AG04449 (cell line): ENCODE data around the gene GALK1.

Experiments
- CTCF ChIA-PET: fragments of 350-600 bp; formaldehyde crosslinking; extraction: SDS; loops from one replicate; lab custom pipeline; 2021; ENCODE audit warnings: antibody characterized with exemption; lab: Yijun Ruan, JAX
- POLR2A ChIA-PET: fragments of 400-600, 350-600 bp; formaldehyde crosslinking; extraction: SDS; loops from one replicate; lab custom pipeline; 2020; ENCODE audit warnings: antibody characterized with exemption, inconsistent platforms; lab: Yijun Ruan, JAX
- DNase-seq: peaks from one replicate; pipeline ENCODE4 v3.0.0-alpha.2; 2010; ENCODE audit warnings: low read depth, low spot score
- H3K4me3 ChIP-seq: 2 replicates; pipeline ENCODE4 v1.5.1; 2011; ENCODE audit warnings: low read depth, mild to moderate bottlenecking, control low read depth, low read length
- TF ChIP-seq, protein P1 (sequence below): IDR thresholded peaks from one replicate; pipeline ENCODE4 v1.5.1; 2011; ENCODE audit warnings: mild to moderate bottlenecking, moderate library complexity, low read length, control low read depth, inconsistent platforms; ENCODE audit not compliant: insufficient read depth; ENCODE audit errors: missing control alignments

The GALK1 gene

DNA sequence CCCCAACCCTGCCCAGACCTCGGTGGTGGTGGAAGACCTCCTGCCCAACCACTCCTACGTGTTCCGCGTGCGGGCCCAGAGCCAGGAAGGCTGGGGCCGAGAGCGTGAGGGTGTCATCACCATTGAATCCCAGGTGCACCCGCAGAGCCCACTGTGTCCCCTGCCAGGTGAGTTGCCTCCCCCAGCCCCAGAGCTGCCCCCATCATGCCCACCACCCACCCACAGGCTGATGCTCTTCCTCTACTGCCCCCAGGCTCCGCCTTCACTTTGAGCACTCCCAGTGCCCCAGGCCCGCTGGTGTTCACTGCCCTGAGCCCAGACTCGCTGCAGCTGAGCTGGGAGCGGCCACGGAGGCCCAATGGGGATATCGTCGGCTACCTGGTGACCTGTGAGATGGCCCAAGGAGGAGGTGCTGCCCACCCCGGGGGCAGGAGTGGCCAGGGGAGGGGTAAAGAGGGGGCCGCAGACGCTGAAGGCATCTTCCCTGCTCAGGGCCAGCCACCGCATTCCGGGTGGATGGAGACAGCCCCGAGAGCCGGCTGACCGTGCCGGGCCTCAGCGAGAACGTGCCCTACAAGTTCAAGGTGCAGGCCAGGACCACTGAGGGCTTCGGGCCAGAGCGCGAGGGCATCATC, 8.4 kb downstream of the GALK1 start:
- ChIA-PET CTCF (interaction anchor here (0.6 to 23.0 kb wide), 3 partner anchors 7 to 124 kb away, joined by 3 to 1427 read pairs (median 99); partner anchors contain the start of gene SMIM5), POLR2A (no interaction called here)

DNA sequence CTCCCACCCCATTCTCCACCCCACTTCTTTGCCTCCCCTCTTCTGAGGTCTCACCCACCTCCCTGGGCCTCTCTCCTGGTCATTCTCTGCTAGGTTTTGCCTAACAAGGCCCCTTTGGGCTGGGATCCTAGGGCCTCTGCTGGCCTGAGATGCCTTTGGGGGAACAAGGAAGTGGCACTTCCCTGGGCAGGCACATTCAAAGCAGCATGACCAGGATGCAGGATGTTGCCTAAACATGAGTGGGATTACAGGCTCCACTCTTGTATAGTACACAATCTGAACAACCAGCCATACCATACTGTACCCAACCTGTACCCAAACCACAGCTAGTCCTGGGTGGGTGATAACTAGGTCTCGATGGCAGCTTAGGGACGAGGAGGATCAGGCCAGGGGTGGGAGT, 9.0 kb downstream of the GALK1 start:
- no peak for DNase-seq
- H3K4me3 ChIP-seq = no peak overlapping the region
- TF ChIP-seq, protein P1, sequence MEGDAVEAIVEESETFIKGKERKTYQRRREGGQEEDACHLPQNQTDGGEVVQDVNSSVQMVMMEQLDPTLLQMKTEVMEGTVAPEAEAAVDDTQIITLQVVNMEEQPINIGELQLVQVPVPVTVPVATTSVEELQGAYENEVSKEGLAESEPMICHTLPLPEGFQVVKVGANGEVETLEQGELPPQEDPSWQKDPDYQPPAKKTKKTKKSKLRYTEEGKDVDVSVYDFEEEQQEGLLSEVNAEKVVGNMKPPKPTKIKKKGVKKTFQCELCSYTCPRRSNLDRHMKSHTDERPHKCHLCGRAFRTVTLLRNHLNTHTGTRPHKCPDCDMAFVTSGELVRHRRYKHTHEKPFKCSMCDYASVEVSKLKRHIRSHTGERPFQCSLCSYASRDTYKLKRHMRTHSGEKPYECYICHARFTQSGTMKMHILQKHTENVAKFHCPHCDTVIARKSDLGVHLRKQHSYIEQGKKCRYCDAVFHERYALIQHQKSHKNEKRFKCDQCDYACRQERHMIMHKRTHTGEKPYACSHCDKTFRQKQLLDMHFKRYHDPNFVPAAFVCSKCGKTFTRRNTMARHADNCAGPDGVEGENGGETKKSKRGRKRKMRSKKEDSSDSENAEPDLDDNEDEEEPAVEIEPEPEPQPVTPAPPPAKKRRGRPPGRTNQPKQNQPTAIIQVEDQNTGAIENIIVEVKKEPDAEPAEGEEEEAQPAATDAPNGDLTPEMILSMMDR = no peak
- ChIA-PET POLR2A (no interaction called here), CTCF (interaction anchor here (0.6 to 23.0 kb wide), 3 partner anchors 7 to 123 kb away, joined by 3 to 1427 read pairs (median 99); partner anchors contain the start of gene SMIM5)

More for the DNA sequence above, 8.4 kb downstream of the GALK1 start:
- TF ChIP-seq, protein P1 = no peak
- DNase-seq = no peak
- no peak overlapping the region for H3K4me3 ChIP-seq

DNA sequence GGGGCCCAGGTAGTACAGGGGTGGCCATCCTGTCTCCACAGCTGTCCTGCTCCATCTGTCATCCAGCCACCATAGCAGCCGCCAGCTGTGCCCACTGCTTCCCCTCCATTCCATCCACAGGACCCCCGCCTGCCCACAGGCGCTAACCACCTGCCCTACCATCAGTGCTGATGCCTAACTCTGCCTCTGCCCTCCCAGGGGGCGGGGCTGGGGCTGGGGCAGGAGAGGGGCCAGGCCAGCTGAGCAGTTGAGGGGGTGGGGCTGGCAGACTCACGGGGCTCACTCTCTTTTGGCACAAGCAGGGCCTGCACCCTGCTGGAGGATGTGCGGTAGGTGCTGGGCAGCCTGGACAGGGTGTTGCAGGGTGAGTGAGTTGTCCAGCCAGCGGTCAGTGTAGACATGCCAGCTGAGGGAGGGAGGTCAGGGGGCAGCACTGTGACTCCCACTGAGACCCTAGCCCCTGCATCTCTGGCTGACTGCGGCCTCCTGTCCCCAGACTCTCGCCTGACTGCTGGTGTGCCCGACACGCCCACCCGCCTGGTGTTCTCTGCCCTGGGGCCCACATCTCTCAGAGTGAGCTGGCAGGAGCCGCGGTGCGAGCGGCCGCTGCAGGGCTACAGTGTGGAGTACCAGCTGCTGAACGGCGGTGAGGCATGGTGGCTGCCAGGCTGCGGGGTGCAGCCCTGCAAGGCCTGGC, 9.6 kb downstream of the GALK1 start:
- ChIA-PET CTCF (interaction anchor here (2.3 to 23.0 kb wide), 6 partner anchors 8 to 238 kb away, joined by 10 to 1427 read pairs (median 22); partner anchors contain the start of genes GALK1, RECQL5, SAP30BP and SMIM5), POLR2A (interaction anchor here (2.0 kb wide), 1 partner anchor 25 kb away, joined by 11 read pairs; no protein-coding TSS in a partner anchor)
- no peak overlapping the region for H3K4me3 ChIP-seq
- TF ChIP-seq, protein P1 = no peak
- no peak for DNase-seq

DNA sequence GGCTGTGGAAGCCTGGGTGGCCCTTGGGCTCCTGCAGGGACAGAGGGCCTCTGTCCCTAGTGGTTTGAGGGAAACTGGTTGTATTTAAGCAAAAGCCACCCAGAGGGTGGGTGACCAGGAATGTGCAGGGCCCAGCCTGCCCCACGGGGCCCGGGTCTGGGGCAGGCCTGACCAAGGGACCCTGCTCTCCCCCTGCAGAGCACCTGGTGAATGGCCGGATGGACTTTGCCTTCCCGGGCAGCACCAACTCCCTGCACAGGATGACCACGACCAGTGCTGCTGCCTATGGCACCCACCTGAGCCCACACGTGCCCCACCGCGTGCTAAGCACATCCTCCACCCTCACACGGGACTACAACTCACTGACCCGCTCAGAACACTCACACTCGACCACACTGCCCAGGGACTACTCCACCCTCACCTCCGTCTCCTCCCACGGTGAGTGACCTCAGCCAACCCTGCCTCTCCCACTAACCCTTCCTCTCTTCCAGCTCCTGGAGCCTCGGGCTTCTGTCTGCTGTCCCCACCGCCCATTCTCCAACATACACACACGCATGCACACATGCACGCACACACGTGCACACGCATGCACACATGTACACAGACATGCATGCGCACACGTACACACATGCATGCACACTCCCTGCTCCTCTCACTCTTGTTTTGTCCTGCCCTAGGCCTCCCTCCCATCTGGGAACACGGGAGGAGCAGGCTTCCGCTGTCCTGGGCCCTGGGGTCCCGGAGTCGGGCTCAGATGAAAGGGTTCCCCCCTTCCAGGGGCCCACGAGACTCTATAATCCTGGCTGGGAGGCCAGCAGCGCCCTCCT, 10.4 kb downstream of the GALK1 start:
- TF ChIP-seq, protein P1 = no peak
- POLR2A ChIA-PET = interaction anchor here (0.9 to 2.0 kb wide), 4 partner anchors 10 to 29 kb away, joined by 3 to 11 read pairs (median 5); partner anchors contain the start of gene GALK1
- CTCF ChIA-PET = interaction anchor here (1.0 to 23.0 kb wide), 22 partner anchors 9 to 432 kb away, joined by 3 to 1427 read pairs (median 9); partner anchors contain the start of genes GALK1, RECQL5, SAP30BP and SMIM5
- DNase-seq = no peak
- H3K4me3 ChIP-seq = no peak overlapping the region

DNA sequence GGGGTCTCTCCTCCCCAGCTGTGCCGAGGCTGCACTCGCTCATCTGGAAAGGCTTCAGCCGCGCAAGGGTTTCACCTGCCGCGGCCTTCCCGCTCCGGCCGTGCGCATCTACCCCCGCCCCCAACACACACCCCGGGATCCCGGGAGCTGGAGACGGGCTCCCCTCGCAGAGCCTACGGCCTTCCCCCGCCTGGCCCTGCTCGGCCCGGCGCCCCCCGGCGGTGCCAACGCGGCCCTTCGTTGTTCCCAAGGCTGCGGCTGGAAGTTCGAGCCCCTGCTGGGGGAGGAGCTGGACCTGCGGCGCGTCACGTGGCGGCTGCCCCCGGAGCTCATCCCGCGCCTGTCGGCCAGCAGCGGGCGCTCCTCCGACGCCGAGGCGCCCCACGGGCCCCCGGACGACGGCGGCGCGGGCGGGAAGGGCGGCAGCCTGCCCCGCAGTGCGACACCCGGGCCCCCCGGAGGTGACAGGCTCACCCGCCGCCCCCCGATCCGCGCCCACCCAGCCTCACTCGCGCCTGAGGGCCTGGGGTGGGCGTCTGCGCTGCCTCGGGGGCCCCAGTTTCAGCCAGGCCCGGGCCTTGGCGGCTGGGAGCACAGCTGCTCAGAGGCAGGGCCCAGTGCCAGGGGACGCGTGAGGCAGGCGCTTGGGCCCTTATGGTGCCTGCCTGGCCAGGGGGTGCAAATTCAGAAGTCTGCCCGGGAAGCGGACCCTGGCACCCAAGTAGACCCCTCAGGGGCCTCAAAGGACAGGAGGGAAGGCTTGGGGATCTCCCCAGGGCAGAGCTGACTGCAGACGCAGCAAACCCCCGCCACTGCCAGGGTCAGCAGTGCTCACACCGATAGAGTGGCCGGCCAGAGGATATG, 11.2 kb downstream of the GALK1 start:
- CTCF ChIA-PET = interaction anchor here (0.6 to 23.0 kb wide), 70 partner anchors 9 to 835 kb away, joined by 3 to 1427 read pairs (median 4); partner anchors contain the start of genes GALK1, MIF4GD, RECQL5 and SAP30BP
- peak overlapping the region; percentile 55 for H3K4me3 ChIP-seq
- DNase-seq = no peak
- TF ChIP-seq, protein P1 = peak; percentile 73
- POLR2A ChIA-PET = interaction anchor here (0.9 to 2.0 kb wide), 8 partner anchors 8 to 144 kb away, joined by 3 to 11 read pairs (median 6); partner anchors contain the start of genes GALK1, RECQL5, SAP30BP and SMIM5
